ENCODE measurements around the gene OR10A5.

- TF ChIP-seq IRF1 (CRISPR knock-in tag; IDR thresholded peaks at IDR 0.05) (no peak), USF2 (CRISPR knock-in tag; IDR thresholded peaks at IDR 0.05) (no peak), SP1 (CRISPR knock-in tag; conservative IDR thresholded peaks at IDR 0.05) (no peak), E2F1 (CRISPR knock-in tag; IDR thresholded peaks at IDR 0.05) (no peak)
Observed at GRCh38 chr11:6855971-6856541, 10.6 kb downstream of the OR10A5 start.
